PFSK-1 (cell line): ENCODE measurements around the gene PCDHAC1.

ENCODE experiments used
- POLR2AphosphoS5 ChIP-seq: IDR thresholded peaks from 2 replicates; pipeline ENCODE4 v1.6.1; 2012; ENCODE audit warnings: low read depth, mild to moderate bottlenecking, control low read depth, low read length, moderate library complexity
- REST ChIP-seq, 2 experiments: IDR thresholded peaks; 2 replicates each; pipeline versions ENCODE4 v1.6.1 to v1.8.0; 2011 to 2012; ENCODE audit warnings: low read depth in 2 of 2, low read length in 2 of 2, control low read depth in 1 of 2, inconsistent platforms in 1 of 2, mild to moderate bottlenecking in 1 of 2, moderate library complexity in 1 of 2; ENCODE audit not compliant: insufficient read depth in 1 of 2
- SIN3A ChIP-seq: IDR thresholded peaks from 2 replicates; pipeline ENCODE4 v1.6.1; 2012; ENCODE audit warnings: mild to moderate bottlenecking, low read length, moderate library complexity, borderline replicate concordance; ENCODE audit not compliant: insufficient read depth
- TAF1 ChIP-seq: IDR thresholded peaks from 2 replicates; pipeline ENCODE4 v1.6.1; 2012; ENCODE audit warnings: low read length, control low read depth, borderline replicate concordance; ENCODE audit not compliant: insufficient read depth

- TF ChIP-seq POLR2AphosphoS5 (no peak), SIN3A (no peak), REST (IDR thresholded peaks at IDR 0.05; ENCODE audit: insufficient read depth in 1 of 2, low read depth in 2 of 2, low read length in 2 of 2) (no peak), TAF1 (no peak)
Measured at GRCh38 chr5:140881889-140882590, 44.1 kb upstream of the PCDHAC1 start, which contains the start of gene PCDHA13.
